GM21360 (cell line): Measurements from ENCODE around the gene XAGE2.

ENCODE experiments used
- ATAC-seq: cut with Tn5 transposase; IDR thresholded peaks from one replicate; pipeline ENCODE4 v1.9.1; 2021; ENCODE audit warnings: mild to moderate bottlenecking, moderate library complexity; ENCODE audit not compliant: unreplicated experiment

Gene XAGE2

GRCh38 chrX:52424656-52425055, 55.8 kb downstream of the XAGE2 start:
- ATAC-seq: no peak
